ENCODE measurements around the gene PITPNC1. TPM values are rescaled to one million over a fixed set of nuclear protein-coding genes. Genes with fewer than 3 reads are reported as not detected.

The PITPNC1 gene
- total RNA-seq, 1 experiment from 2014 or later, result 20.8 TPM

- no peak for ATAC-seq
Observed at GRCh38 chr17:67573987-67574657, 197.0 kb downstream of the PITPNC1 start.

GRCh38 chr17:67574658-67575293 is 197.7 kb downstream of the PITPNC1 start:
- ChIA-PET POLR2A (no interaction called here), CTCF (no interaction called here)
- in situ Hi-C loops (cut with HindIII; ENCODE audit: low pct_unique_long_range_greater_than_20kb, low sequenced_read_pairs), result no loop called here

More at GRCh38 chr17:67573987-67574657, 197.0 kb downstream of the PITPNC1 start:
- Histone ChIP-seq H3K27ac (ENCODE audit: low read length) (no peak overlapping the region), H3K4me3 (ENCODE audit: low read depth in 2 of 2, low read length in 2 of 2) (no peak overlapping the region), H3K9me3 (ENCODE audit: control insufficient read depth, insufficient read depth, low read depth, low read length) (no peaks in the 10 kb centered on the region), H3K36me3 (ENCODE audit: control insufficient read depth, insufficient read depth, low read length) (no peaks in the 10 kb centered on the region), H3K27me3 (ENCODE audit: control insufficient read depth, insufficient read depth, low read length) (no peaks in the 10 kb centered on the region), H3K4me1 (ENCODE audit: control insufficient read depth, insufficient read depth, low read length) (no peaks in the 10 kb centered on the region)
- no TSS peak for BruUV-seq (replicated peaks)
- in situ Hi-C loops (cut with HindIII; ENCODE audit: low pct_unique_long_range_greater_than_20kb, low sequenced_read_pairs), result no loop called here
- ChIA-PET CTCF (no interaction called here), POLR2A (no interaction called here)
- no peak for DNase-seq (ENCODE audit: low read depth, low spot score)
- intact Hi-C loops (cut with micrococcal nuclease; ENCODE audit: unreplicated experiment), result no loop called here
- no peak for TF ChIP-seq POLR2AphosphoS5 (IDR thresholded peaks at IDR 0.05; ENCODE audit: low read depth, low read length)
- TF ChIP-seq TCF7L2 (IDR thresholded peaks at IDR 0.05; ENCODE audit: low read depth, low read length), result no peak
- no peak for TF ChIP-seq SIN3A (IDR thresholded peaks at IDR 0.05; ENCODE audit: borderline replicate concordance, insufficient read depth, low read depth, low read length)
- TF ChIP-seq REST (IDR thresholded peaks at IDR 0.05; ENCODE audit: insufficient read depth in 1 of 2, low read depth in 2 of 2, low read length in 1 of 2), result no peak

More at GRCh38 chr17:67574658-67575293, 197.7 kb downstream of the PITPNC1 start:
- Histone ChIP-seq H3K27me3 (ENCODE audit: control insufficient read depth, insufficient read depth, low read length) (no peaks in the 10 kb centered on the region), H3K4me3 (ENCODE audit: low read depth in 2 of 2, low read length in 2 of 2) (no peak overlapping the region), H3K27ac (ENCODE audit: low read length) (no peak overlapping the region), H3K36me3 (ENCODE audit: control insufficient read depth, insufficient read depth, low read length) (no peaks in the 10 kb centered on the region), H3K4me1 (ENCODE audit: control insufficient read depth, insufficient read depth, low read length) (no peaks in the 10 kb centered on the region), H3K9me3 (ENCODE audit: control insufficient read depth, insufficient read depth, low read depth, low read length) (no peaks in the 10 kb centered on the region)
- TF ChIP-seq CTCF (IDR thresholded peaks at IDR 0.05) (no peak), SIN3A (IDR thresholded peaks at IDR 0.05; ENCODE audit: borderline replicate concordance, insufficient read depth, low read depth, low read length) (no peak), TCF7L2 (IDR thresholded peaks at IDR 0.05; ENCODE audit: low read depth, low read length) (no peak), REST (IDR thresholded peaks at IDR 0.05; ENCODE audit: insufficient read depth in 1 of 2, low read depth in 2 of 2, low read length in 1 of 2) (no peak), POLR2AphosphoS5 (IDR thresholded peaks at IDR 0.05; ENCODE audit: low read depth, low read length) (no peak)
- intact Hi-C loops (cut with micrococcal nuclease; ENCODE audit: unreplicated experiment), result no loop called here
- BruUV-seq (replicated peaks), result no TSS peak
- no peak for DNase-seq (ENCODE audit: low read depth, low spot score)
- ATAC-seq, result no peak

Measured in Panc1 (cell line).